ENCODE results near the gene ZIC2. TPM values are rescaled to one million over a fixed set of nuclear protein-coding genes. Genes with fewer than 3 reads are reported as not detected.

ZIC2 gene
- total and polyA plus RNA-seq, 2 of the 8 experiments (the other 6 are each of a cell fraction or from before 2014, with no cell fraction given) = 53.2 to 372 TPM

- TF ChIP-seq TAF1 (IDR thresholded peaks at IDR 0.05; ENCODE audit: low read depth, low read length) (no peak; the same call in 1 of the 2 replicates), EGR1 (IDR thresholded peaks at IDR 0.05; ENCODE audit: borderline replicate concordance, low read depth, low read length) (no peak), CEBPB (IDR thresholded peaks at IDR 0.05; ENCODE audit: low read depth, low read length) (no peak), CHD1 (IDR thresholded peaks at IDR 0.05; ENCODE audit: low read depth, low read length) (no peak), BCL11A (IDR thresholded peaks at IDR 0.05; ENCODE audit: low read depth in 2 of 2, low read length in 2 of 2) (no peak), HDAC6 (IDR thresholded peaks at IDR 0.05; ENCODE audit: low read depth, low read length) (no peak), CHD7 (IDR thresholded peaks at IDR 0.05; ENCODE audit: insufficient replicate concordance, low read length) (no peak), RXRA (IDR thresholded peaks at IDR 0.05; ENCODE audit: insufficient read depth, low read depth, low read length) (no peak), RFX5 (IDR thresholded peaks at IDR 0.05; ENCODE audit: borderline replicate concordance, low read depth, low read length) (no peak), EZH2 (IDR thresholded peaks at IDR 0.05; ENCODE audit: low read depth, low read length, severe bottlenecking) (peak; percentile 27)
Observed at GRCh38 chr13:99977912-99978798, 3.4 kb upstream of the ZIC2 start (continued).
